Right atrium auricular region (tissue), 2 donors: Measurements from ENCODE around the gene JAG2. TPM values are rescaled to one million over a fixed set of nuclear protein-coding genes. Genes with fewer than 3 reads are reported as not detected.

ENCODE experiments used
- DNase-seq: peaks from one replicate; pipeline ENCODE4 v3.0.0-alpha.2; 2019; ENCODE audit warnings: low spot score
- H3K27ac ChIP-seq, 2 donors: fragments of 200-600 bp; sonication (generic); 1 replicate in 1 of 2; 2 replicates in 1 of 2; pipeline ENCODE4 v1.5.1; 2016 to 2019
- H3K27me3 ChIP-seq, 2 donors: fragments of 200-600 bp; sonication (generic); one replicate each; pipeline versions ENCODE4 v1.5.1 to v1.6.0; 2017 to 2019
- H3K36me3 ChIP-seq: fragments of 200-600 bp; sonication (generic); one replicate; pipeline ENCODE4 v1.5.1; 2016
- H3K4me1 ChIP-seq, 2 donors: fragments of 200-600 bp; sonication (generic); one replicate each; pipeline versions ENCODE4 v1.5.1 to v1.6.0; 2017 to 2019
- H3K4me3 ChIP-seq, 2 donors: fragments of 200-600 bp; sonication (generic); 1 replicate in 1 of 2; 2 replicates in 1 of 2; pipeline ENCODE4 v1.5.1; 2017 to 2019; ENCODE audit warnings: mild to moderate bottlenecking in 1 of 2, moderate library complexity in 1 of 2
- H3K9me3 ChIP-seq, 2 donors: fragments of 200-600 bp; sonication (generic); one replicate each; pipeline ENCODE4 v1.5.1; 2019
- CTCF ChIP-seq, 2 donors: fragments of 200-600 bp; sonication (generic); IDR thresholded peaks; one replicate each; pipeline ENCODE4 v1.5.1; 2019; ENCODE audit warnings: antibody characterized with exemption in 2 of 2
- total RNA-seq, 2 donors: library from RNA; depleted of rRNA; stranded (reverse); fragments of >200 nt; gene quantifications; one replicate each; pipeline ENCODE4 v1.1.0, GENCODE V29; 2016

JAG2 gene
- total RNA-seq, 2 donors from 2014 or later = 14.5 to 17.3 TPM

GRCh38 chr14:105149146-105149781 lies 19.3 kb downstream of the JAG2 start:
- Histone ChIP-seq H3K27ac (no peak overlapping the region), H3K4me3 (no peak overlapping the region), H3K36me3 (peaks cover 35% of the 10 kb centered on the region), H3K9me3 (no peaks in the 10 kb centered on the region), H3K27me3 (no peaks in the 10 kb centered on the region), H3K4me1 (peaks cover 0 to 28% of the 10 kb centered on the region in 2 donors)
- TF ChIP-seq CTCF (IDR thresholded peaks at IDR 0.05) = no peak
- DNase-seq = no peak

DNA sequence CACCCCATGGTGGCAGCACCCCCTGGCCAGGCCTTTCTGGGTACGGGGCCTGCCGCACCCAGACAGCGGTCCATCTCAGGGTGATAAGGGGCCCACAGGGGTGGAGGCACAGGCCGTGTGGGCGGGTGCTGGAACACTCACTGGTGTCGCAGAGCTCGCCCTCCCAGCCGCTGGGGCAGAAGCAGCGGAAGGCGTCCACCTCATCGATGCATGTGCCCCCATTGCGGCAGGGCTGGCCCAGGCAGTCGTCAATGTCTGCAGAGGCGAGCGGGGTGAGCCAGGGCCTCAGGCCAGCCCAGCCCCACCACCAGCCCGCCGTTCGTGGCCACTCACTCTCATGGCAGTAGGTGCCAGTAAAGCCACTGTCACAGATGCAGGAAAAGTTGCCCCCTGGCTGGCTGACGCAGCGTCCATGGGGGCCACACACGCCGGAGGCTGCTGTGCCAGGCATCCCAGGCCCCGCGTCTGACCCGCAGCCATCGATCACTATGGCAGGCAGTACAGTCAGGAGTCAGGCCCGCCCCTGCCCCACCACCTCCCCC lies 19.9 kb downstream of the JAG2 start:
- Histone ChIP-seq H3K4me1 (peaks cover 0 to 22% of the 10 kb centered on the region in 2 donors), H3K27ac (no peak overlapping the region), H3K4me3 (no peak overlapping the region), H3K9me3 (no peaks in the 10 kb centered on the region), H3K27me3 (no peaks in the 10 kb centered on the region), H3K36me3 (peaks cover 35% of the 10 kb centered on the region)
- TF ChIP-seq CTCF (IDR thresholded peaks at IDR 0.05) = no peak
- DNase-seq = no peak

DNA sequence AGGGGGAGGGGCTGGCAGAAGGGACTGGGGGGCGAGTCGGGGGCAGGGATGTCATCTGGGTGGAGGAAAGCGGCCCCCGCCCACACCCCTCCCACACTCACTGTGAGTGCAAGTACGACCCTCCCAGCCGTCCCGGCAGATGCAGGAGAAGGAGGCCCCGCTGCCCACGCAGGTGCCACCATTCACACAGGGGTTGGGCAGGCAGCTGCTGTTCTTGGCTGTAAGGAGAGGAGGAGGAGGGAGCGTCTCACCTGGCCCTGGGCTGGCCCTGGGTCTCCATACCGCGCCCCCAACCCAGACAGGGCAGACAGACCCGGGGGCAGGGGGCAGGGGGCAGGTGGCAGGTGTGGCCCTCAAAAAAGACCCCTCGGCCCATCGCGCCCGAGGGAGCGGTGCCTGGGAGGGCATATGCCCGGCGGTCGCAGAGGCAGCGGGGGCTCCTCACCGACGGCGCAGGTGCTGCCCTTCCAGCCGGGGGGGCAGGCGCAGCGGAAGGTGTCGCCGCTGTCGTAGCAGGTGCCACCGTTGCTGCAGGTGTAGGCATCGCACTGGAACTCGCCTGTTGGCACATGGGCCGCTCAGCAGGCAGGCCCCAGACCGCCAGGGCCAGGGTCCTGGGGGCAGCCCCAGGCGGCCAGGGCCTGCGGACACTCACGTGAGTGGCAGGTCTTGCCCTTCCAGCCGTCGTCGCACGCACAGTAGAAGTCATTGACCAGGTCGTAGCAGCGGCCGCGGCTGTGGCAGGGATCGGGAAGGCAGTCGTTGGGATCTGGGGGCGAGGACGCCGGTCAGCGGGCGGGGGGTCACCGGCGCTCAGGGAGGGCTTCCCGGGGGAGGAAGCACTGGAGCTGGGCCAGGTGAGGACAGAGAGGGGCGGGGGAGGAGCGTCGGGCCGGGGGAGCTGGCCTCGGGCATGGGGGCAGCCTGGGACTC lies 20.6 kb downstream of the JAG2 start:
- Histone ChIP-seq H3K27me3 (no peaks in the 10 kb centered on the region), H3K4me3 (no peak overlapping the region), H3K36me3 (peaks cover 35% of the 10 kb centered on the region), H3K9me3 (no peaks in the 10 kb centered on the region), H3K4me1 (peaks cover 0 to 14% of the 10 kb centered on the region in 2 donors), H3K27ac (no peak overlapping the region)
- no peak for TF ChIP-seq CTCF (IDR thresholded peaks at IDR 0.05)
- DNase-seq = no peak

DNA sequence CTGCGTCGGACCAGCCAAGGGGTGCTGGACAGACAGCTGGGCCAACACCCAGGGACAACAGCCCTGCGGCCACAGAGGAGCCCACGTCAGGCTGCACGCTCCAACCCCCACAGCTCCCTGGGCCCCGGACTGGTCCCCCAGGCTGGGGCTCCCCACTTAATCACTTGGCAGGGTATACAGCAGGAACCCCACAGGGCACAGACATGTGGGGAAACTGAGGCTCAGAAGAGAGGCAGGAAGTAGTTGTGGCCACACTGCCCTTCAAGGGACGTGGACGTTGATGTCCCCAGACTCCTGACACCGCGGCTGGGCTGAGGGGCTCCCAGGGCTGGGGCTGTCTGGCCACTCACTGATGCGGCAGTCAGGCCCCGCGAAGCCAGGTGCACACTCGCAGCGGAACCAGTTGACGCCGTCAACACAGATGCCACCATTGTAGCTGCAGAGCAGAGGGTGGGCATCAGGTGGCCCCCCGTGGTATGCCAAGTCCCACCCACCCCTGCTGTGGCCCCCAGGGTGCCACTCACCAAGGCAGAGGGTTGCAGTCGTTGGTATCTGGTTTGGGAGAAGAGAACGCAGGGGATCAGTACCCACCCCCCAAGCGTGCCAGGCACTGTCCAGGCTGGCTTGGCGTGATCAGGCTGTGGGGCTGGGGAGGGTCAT lies 21.5 kb downstream of the JAG2 start:
- no peak for DNase-seq
- Histone ChIP-seq H3K4me3 (no peak overlapping the region), H3K9me3 (no peaks in the 10 kb centered on the region), H3K27me3 (no peaks in the 10 kb centered on the region), H3K27ac (no peak overlapping the region), H3K4me1 (peaks cover 0 to 6% of the 10 kb centered on the region in 2 donors), H3K36me3 (peaks cover 40% of the 10 kb centered on the region)
- TF ChIP-seq CTCF (IDR thresholded peaks at IDR 0.05) = no peak

DNA sequence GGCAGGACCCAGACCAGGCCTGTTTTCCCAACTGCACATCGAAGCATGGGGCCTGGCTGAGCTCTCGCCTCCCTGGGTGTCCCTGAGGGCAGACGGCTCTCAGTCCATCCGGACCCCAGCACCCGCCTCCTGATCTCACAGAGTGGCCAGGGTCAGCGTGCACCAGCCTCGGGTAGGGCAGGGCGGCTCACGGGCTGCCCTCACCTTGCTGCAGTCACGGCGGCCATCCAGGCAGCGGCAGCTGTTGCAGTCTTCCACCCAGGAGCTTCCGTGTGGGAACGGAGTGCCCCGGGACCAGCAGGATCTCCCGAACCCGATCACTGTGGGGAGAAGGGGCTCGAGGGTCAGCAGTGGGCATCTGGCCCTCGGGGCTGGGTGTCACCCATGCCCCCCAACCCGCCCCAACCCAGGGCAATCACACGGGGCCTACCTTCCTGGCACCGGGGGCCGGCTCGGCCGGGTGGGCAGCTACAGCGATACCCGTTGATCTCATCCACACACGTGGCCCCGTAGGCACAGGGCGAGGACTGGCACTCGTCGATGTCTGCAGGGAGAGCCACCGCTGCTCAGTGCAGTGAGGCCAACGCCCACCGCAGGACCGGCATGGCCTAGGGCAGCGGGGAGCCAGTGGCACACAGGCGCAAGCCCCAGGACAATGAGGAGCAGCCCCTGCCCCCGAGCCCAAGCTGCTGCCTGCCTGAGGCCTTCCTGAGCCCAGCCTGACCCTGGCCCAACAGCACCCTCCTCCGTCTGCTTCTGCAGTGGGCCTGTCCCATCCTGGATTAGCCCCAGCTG lies 22.2 kb downstream of the JAG2 start:
- Histone ChIP-seq H3K4me1 (no peaks in the 10 kb centered on the region), H3K27ac (no peak overlapping the region), H3K9me3 (no peaks in the 10 kb centered on the region), H3K4me3 (no peak overlapping the region), H3K27me3 (no peaks in the 10 kb centered on the region), H3K36me3 (peaks cover 47% of the 10 kb centered on the region)
- no peak for TF ChIP-seq CTCF (IDR thresholded peaks at IDR 0.05)
- DNase-seq = no peak
